NB4 (cell line): ENCODE results near the gene WNK1.

ENCODE experiments used
- CTCF ChIP-seq: IDR thresholded peaks from one replicate; pipeline ENCODE4 v1.5.1; 2012; ENCODE audit warnings: low read depth, low read length
- MAX ChIP-seq: IDR thresholded peaks from 2 replicates; pipeline ENCODE4 v1.6.1; 2011; ENCODE audit warnings: low read depth, low read length
- MYC ChIP-seq: IDR thresholded peaks from 2 replicates; pipeline ENCODE4 v1.6.1; 2011; ENCODE audit warnings: low read depth, low read length
- POLR2A ChIP-seq: IDR thresholded peaks from 2 replicates; pipeline ENCODE4 v1.6.1; 2011; ENCODE audit warnings: mild to moderate bottlenecking; ENCODE audit not compliant: insufficient read length; ENCODE audit errors: extremely low read depth

- TF ChIP-seq MYC, result no peak
- TF ChIP-seq CTCF, result no peak
- no peak for TF ChIP-seq POLR2A
- TF ChIP-seq MAX, result no peak
These were observed 25.2 kb downstream of the WNK1 start for GRCh38 chr12:777550-778047.
